Measurements from ENCODE around the gene SKOR1. TPM values are rescaled to one million over a fixed set of nuclear protein-coding genes. Genes with fewer than 3 reads are reported as not detected.

Gene SKOR1
- total RNA-seq, 1 donor from 2014 or later = not detected

- Histone ChIP-seq H3K4me3 (ENCODE audit: low read depth, low read length) (no peak overlapping the region), H3K27me3 (ENCODE audit: control insufficient read depth, insufficient read depth, low read length) (peaks cover 98% of the 10 kb centered on the region), H3K36me3 (ENCODE audit: control insufficient read depth, insufficient read depth, low read length) (no peaks in the 10 kb centered on the region)
- no peak for TF ChIP-seq CTCF (IDR thresholded peaks at IDR 0.05; ENCODE audit: insufficient read depth, low read length, poor library complexity, severe bottlenecking)
- DNase-seq (ENCODE audit: low read depth) = no peak
These were observed 2.4 kb downstream of the SKOR1 start for GRCh38 chr15:67827562-67828277.

GRCh38 chr15:67828278-67828968, 3.1 kb downstream of the SKOR1 start:
- H3K36me3 ChIP-seq (ENCODE audit: control insufficient read depth, insufficient read depth, low read length) = no peaks in the 10 kb centered on the region
- peaks cover 99% of the 10 kb centered on the region for H3K27me3 ChIP-seq (ENCODE audit: control insufficient read depth, insufficient read depth, low read length)
- no peak overlapping the region for H3K4me3 ChIP-seq (ENCODE audit: low read depth, low read length)
- no peak for TF ChIP-seq CTCF (IDR thresholded peaks at IDR 0.05; ENCODE audit: insufficient read depth, low read length, poor library complexity, severe bottlenecking)
- no peak for DNase-seq (ENCODE audit: low read depth)

- Histone ChIP-seq H3K27me3 (ENCODE audit: control insufficient read depth, insufficient read depth, low read length) (peaks cover 99% of the 10 kb centered on the region), H3K36me3 (ENCODE audit: control insufficient read depth, insufficient read depth, low read length) (no peaks in the 10 kb centered on the region), H3K4me3 (ENCODE audit: low read depth, low read length) (no peak overlapping the region)
- TF ChIP-seq CTCF (IDR thresholded peaks at IDR 0.05; ENCODE audit: insufficient read depth, low read length, poor library complexity, severe bottlenecking) = no peak
- DNase-seq (ENCODE audit: low read depth) = no peak
These were observed 3.8 kb downstream of the SKOR1 start for GRCh38 chr15:67828969-67829646.

- H3K27me3 ChIP-seq (ENCODE audit: control insufficient read depth, insufficient read depth, low read length) = peaks cover 99% of the 10 kb centered on the region
These were observed 4.6 kb downstream of the SKOR1 start for GRCh38 chr15:67829647-67830504.

More at GRCh38 chr15:67829647-67830504, 4.6 kb downstream of the SKOR1 start:
- DNase-seq (ENCODE audit: low read depth) = no peak
- Histone ChIP-seq H3K36me3 (ENCODE audit: control insufficient read depth, insufficient read depth, low read length) (no peaks in the 10 kb centered on the region), H3K4me3 (ENCODE audit: low read depth, low read length) (no peak overlapping the region)
- no peak for TF ChIP-seq CTCF (IDR thresholded peaks at IDR 0.05; ENCODE audit: insufficient read depth, low read length, poor library complexity, severe bottlenecking)
